Upper lobe of left lung (tissue), 6 donors: ENCODE data around the gene TATDN2. TPM values are rescaled to one million over a fixed set of nuclear protein-coding genes. Genes with fewer than 3 reads are reported as not detected.

ENCODE experiments used
- ATAC-seq, 2 donors: fragments of 200-7000 bp; cut with Tn5 transposase; one replicate each; pipeline ENCODE4 v1.9.1; 2022; ENCODE audit warnings: mild to moderate bottlenecking in 2 of 2, moderate library complexity in 2 of 2; ENCODE audit not compliant: low FRiP score in 2 of 2
- DNase-seq, 2 donors: peaks; one replicate each; pipeline ENCODE4 v3.0.0-alpha.2; 2019 to 2020
- H3K27ac ChIP-seq, 4 donors: fragments of 200-600 bp; sonication (generic); one replicate each; pipeline ENCODE4 v1.5.1; 2016 to 2019
- H3K27me3 ChIP-seq, 4 donors: fragments of 200-600 bp; sonication (generic); one replicate each; pipeline ENCODE4 v1.5.1; 2017 to 2019
- H3K36me3 ChIP-seq, 4 donors: fragments of 200-600 bp; sonication (generic); one replicate each; pipeline ENCODE4 v1.5.1; 2016 to 2019
- H3K4me1 ChIP-seq, 4 donors: fragments of 200-600 bp; sonication (generic); one replicate each; pipeline ENCODE4 v1.5.1; 2018 to 2019
- H3K4me3 ChIP-seq, 4 donors: fragments of 200-600 bp; sonication (generic); one replicate each; pipeline ENCODE4 v1.5.1; 2017 to 2019; ENCODE audit warnings: mild to moderate bottlenecking in 2 of 4, moderate library complexity in 1 of 4
- H3K9me3 ChIP-seq, 4 donors: fragments of 200-600 bp; sonication (generic); one replicate each; pipeline ENCODE4 v1.5.1; 2018 to 2019
- CTCF ChIP-seq, 6 experiments: fragments of 450-650 bp in 4 of 6; fragments of 200-600 bp in 2 of 6; sonication (generic) in 2 of 6; IDR thresholded peaks; one replicate each; pipeline ENCODE4 v1.5.1; 2016 to 2019; ENCODE audit warnings: antibody characterized with exemption in 6 of 6
- EP300 ChIP-seq, 4 donors: sonication (generic); formaldehyde crosslinking; IDR thresholded peaks; one replicate each; pipeline ENCODE4 v1.5.1; 2017; ENCODE audit warnings: antibody characterized with exemption in 4 of 4, control low read depth in 2 of 4
- POLR2A ChIP-seq, 4 donors: fragments of 450-650 bp; IDR thresholded peaks; one replicate each; pipeline ENCODE4 v1.5.1; 2016 to 2017; ENCODE audit warnings: antibody characterized with exemption in 4 of 4, mild to moderate bottlenecking in 2 of 4
- POLR2AphosphoS5 ChIP-seq, 2 donors: sonication (generic); formaldehyde crosslinking; IDR thresholded peaks; one replicate each; pipeline ENCODE4 v1.5.1; 2017; ENCODE audit warnings: antibody characterized with exemption in 2 of 2
- WGBS, 2 donors: methylation state at CpG; one replicate each; pipeline ENCODE4 v1.1.5; 2017 to 2018; 5-methylcytosine and 5-hydroxymethylcytosine counted together
- total RNA-seq, 6 donors: library from RNA; depleted of rRNA in 4 of 6; stranded (reverse); fragments of >200 nt in 4 of 6; gene quantifications; one replicate each; pipeline versions ENCODE4 v1.1.0 to v1.2.1, GENCODE V29; 2016 to 2021
- donor health status: DM: no; HTN: no; CAD: no; lungs with moderate emphysema.
- donor health status: DM: no; HTN: yes; CAD: no; lungs with severe emphysema.

Gene TATDN2
- total RNA-seq, 6 donors from 2014 or later: 20.3 to 34.6 (median 26.0) TPM

- H3K9me3 ChIP-seq: no peaks in the 10 kb centered on the region
- H3K27ac ChIP-seq: no peak overlapping the region
- DNase-seq (no peak), ATAC-seq (no peak)
- H3K27me3 ChIP-seq: no peaks in the 10 kb centered on the region
- WGBS, 2 donors: 94 to 98% methylated on average over 4 of the region's 4 CpGs
- TF ChIP-seq POLR2A (IDR thresholded peaks at IDR 0.05) (no peak), EP300 (IDR thresholded peaks at IDR 0.05) (no peak), CTCF (IDR thresholded peaks at IDR 0.05) (no peak), POLR2AphosphoS5 (IDR thresholded peaks at IDR 0.05) (no peak)
- H3K36me3 ChIP-seq: peaks cover 11 to 65% (median 57%) of the 10 kb centered on the region in 4 donors
- peaks cover 19 to 21% (median 19%) of the 10 kb centered on the region in 4 donors for H3K4me1 ChIP-seq
- no peak overlapping the region for H3K4me3 ChIP-seq
These were observed 69.2 kb downstream of the TATDN2 start for GRCh38 chr3:10317311-10317960.

- H3K4me1 ChIP-seq: peaks cover 19 to 21% (median 19%) of the 10 kb centered on the region in 4 donors
- no peak overlapping the region for H3K4me3 ChIP-seq
- no peak overlapping the region for H3K27ac ChIP-seq
- no peak for DNase-seq
- H3K9me3 ChIP-seq: no peaks in the 10 kb centered on the region
- TF ChIP-seq CTCF (IDR thresholded peaks at IDR 0.05): no peak
- no peak for TF ChIP-seq EP300 (IDR thresholded peaks at IDR 0.05)
- TF ChIP-seq POLR2AphosphoS5 (IDR thresholded peaks at IDR 0.05): no peak
- TF ChIP-seq POLR2A (IDR thresholded peaks at IDR 0.05): no peak
- H3K36me3 ChIP-seq: peaks cover 6 to 60% (median 52%) of the 10 kb centered on the region in 4 donors
- no peaks in the 10 kb centered on the region for H3K27me3 ChIP-seq
- no peak for ATAC-seq
- 86 to 92% methylated on average over 3 of the region's 3 CpGs for WGBS, 2 donors
These were observed 69.7 kb downstream of the TATDN2 start for GRCh38 chr3:10317961-10318350.

DNA sequence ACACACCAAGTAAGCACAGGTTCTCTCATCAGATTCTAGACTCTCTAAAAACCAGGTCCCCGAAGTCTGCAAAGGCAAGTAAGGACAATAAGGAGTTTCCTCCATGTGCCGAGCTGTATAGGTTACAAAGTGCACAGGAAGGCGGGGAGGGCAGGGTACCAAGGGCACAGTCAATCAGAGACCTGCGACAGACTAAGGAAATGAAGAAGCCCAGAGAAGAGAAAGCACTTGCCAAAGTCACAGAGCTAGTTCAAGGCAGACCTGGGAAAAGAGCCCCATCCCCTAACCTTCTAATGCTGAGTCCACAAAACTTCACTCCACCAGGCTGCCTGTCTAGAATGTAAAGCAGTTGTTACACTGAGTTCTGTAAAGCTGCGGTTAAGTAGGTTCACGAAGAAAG, 71.0 kb downstream of the TATDN2 start:
- TF ChIP-seq POLR2AphosphoS5 (IDR thresholded peaks at IDR 0.05) (no peak), POLR2A (IDR thresholded peaks at IDR 0.05) (no peak), CTCF (IDR thresholded peaks at IDR 0.05) (no peak), EP300 (IDR thresholded peaks at IDR 0.05) (no peak)
- no peaks in the 10 kb centered on the region for H3K27me3 ChIP-seq
- no peak overlapping the region for H3K27ac ChIP-seq
- 68 to 72% methylated on average over 6 of the region's 6 CpGs for WGBS, 2 donors
- peak overlapping the region in 3 of 4 donors; percentile 15 to 99 (median 97) for H3K4me3 ChIP-seq
- DNase-seq (no peak), ATAC-seq (no peak)
- H3K4me1 ChIP-seq: peaks cover 19 to 21% (median 19%) of the 10 kb centered on the region in 4 donors
- peaks cover 5 to 47% (median 39%) of the 10 kb centered on the region in 4 donors for H3K36me3 ChIP-seq
- no peaks in the 10 kb centered on the region for H3K9me3 ChIP-seq

DNA sequence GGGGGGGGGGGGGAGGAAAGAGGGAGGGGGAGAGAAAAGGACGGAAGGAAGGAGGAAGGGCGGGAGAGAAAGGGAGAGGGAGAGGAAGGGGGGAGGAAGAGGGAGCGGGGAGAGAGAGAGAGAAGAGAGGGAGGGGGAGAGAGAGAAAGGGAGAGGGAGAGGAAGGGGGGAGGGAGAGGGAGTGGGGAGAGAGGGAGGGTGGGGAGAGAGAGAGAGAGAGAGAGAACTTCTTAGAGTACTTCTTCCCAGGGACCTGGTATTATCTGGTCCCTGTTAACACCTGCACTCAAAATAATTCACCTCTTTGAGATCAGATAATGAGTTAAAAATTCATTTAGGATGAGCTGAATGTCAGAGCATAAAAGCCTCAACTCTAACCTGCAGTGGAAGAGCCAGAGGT, 71.5 kb downstream of the TATDN2 start:
- DNase-seq (no peak), ATAC-seq (no peak)
- Histone ChIP-seq H3K9me3 (no peaks in the 10 kb centered on the region), H3K4me3 (peak overlapping the region; percentile 93 to 99 (median 98)), H3K27me3 (no peaks in the 10 kb centered on the region), H3K4me1 (peaks cover 19 to 21% (median 19%) of the 10 kb centered on the region in 4 donors), H3K36me3 (peaks cover 5 to 42% (median 33%) of the 10 kb centered on the region in 4 donors), H3K27ac (peak overlapping the region in 2 of 4 donors; percentile 89 to 93)
- TF ChIP-seq POLR2A (IDR thresholded peaks at IDR 0.05) (no peak), POLR2AphosphoS5 (IDR thresholded peaks at IDR 0.05) (no peak), EP300 (IDR thresholded peaks at IDR 0.05) (no peak), CTCF (IDR thresholded peaks at IDR 0.05) (no peak)
- WGBS, 2 donors: 6% methylated on average over 3 of the region's 3 CpGs; no CpG with 5 or more reads in 1 of the 2 donors

GRCh38 chr3:10320320-10320677, 72.0 kb downstream of the TATDN2 start:
- H3K27ac ChIP-seq: peak overlapping the region; percentile 89 to 93 (median 90)
- peak overlapping the region; percentile 93 to 99 (median 98) for H3K4me3 ChIP-seq
- H3K36me3 ChIP-seq: peaks cover 5 to 37% (median 28%) of the 10 kb centered on the region in 4 donors
- no peaks in the 10 kb centered on the region for H3K27me3 ChIP-seq
- H3K4me1 ChIP-seq: peaks cover 19 to 21% (median 19%) of the 10 kb centered on the region in 4 donors
- no peaks in the 10 kb centered on the region for H3K9me3 ChIP-seq
- DNase-seq (no peak), ATAC-seq (peak; percentile 1 to 2)
- TF ChIP-seq POLR2A (IDR thresholded peaks at IDR 0.05) (no peak), POLR2AphosphoS5 (IDR thresholded peaks at IDR 0.05) (no peak), CTCF (IDR thresholded peaks at IDR 0.05) (no peak), EP300 (IDR thresholded peaks at IDR 0.05) (no peak)
- WGBS, 2 donors: 0% methylated on average over 6 to 9 of the region's 9 CpGs
